T-helper 17 cell (primary cell): ENCODE results near the gene SIK3. TPM values are rescaled to one million over a fixed set of nuclear protein-coding genes. Genes with fewer than 3 reads are reported as not detected.

Source experiments
- ATAC-seq: fragments of 150-1000 bp; cut with Tn5 transposase; 2 replicates; pipeline ENCODE4 v1.10.0; 2021; ENCODE audit warnings: mild to moderate bottlenecking, moderate library complexity
- DNase-seq, 3 donors: peaks; one replicate each; pipeline versions ENCODE4 v3.0.0 to v3.0.0-alpha.2; 2020 to 2021
- H3K9me3 ChIP-seq: one replicate; pipeline ENCODE4 v1.7.0; 2013; ENCODE audit warnings: low read length, mild to moderate bottlenecking; ENCODE audit not compliant: control insufficient read depth, poor library complexity, severe bottlenecking
- H3K27ac Mint-ChIP-seq: one replicate; pipeline ENCODE4 v1.8.0; 2022; ENCODE audit warnings: mild to moderate bottlenecking, moderate library complexity, mixed read lengths
- H3K27me3 Mint-ChIP-seq: one replicate; pipeline ENCODE4 v1.8.0; 2022; ENCODE audit warnings: mixed read lengths
- H3K36me3 Mint-ChIP-seq: one replicate; pipeline ENCODE4 v1.8.0; 2022; ENCODE audit warnings: low read depth, mixed read lengths
- H3K4me1 Mint-ChIP-seq: one replicate; pipeline ENCODE4 v1.8.0; 2022; ENCODE audit warnings: mild to moderate bottlenecking, mixed read lengths
- H3K4me3 Mint-ChIP-seq: one replicate; pipeline ENCODE4 v1.8.0; 2022; ENCODE audit warnings: mild to moderate bottlenecking, moderate library complexity, mixed read lengths
- total RNA-seq, 4 donors: library from RNA in 2 of 4; stranded (reverse) in 2 of 4; gene quantifications; one replicate each; pipeline ENCODE4 v1.2.3 and lab custom pipeline; 2022 to 2026

SIK3 gene
- total RNA-seq, 2 donors from 2014 or later = 82.7 to 87.5 TPM

DNA sequence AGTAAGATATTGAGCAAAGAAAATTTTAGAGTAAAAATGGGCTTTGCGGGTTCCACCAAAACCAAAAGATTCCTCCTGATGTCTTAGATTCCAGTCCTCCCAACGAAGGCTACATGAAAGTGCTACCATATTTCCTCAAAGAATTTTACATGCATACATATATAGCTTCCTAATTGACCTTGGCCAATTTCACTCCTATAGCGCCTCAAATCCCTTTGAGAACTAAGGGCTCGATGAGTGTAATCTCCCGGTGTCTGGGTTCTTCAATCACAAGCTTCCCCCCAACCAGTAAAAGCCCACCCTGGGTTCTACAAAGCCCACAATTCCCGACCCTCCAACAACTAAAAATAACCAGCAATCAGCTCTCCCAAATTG lies 1.2 kb downstream of the SIK3 start:
- no peak for ATAC-seq
- peak overlapping the region; percentile 98 for H3K27ac Mint-ChIP-seq
- DNase-seq = no peak
- H3K27me3 Mint-ChIP-seq = no peaks in the 10 kb centered on the region
- H3K9me3 ChIP-seq = no peaks in the 10 kb centered on the region
- peak overlapping the region; percentile 100 for H3K4me3 Mint-ChIP-seq
- H3K36me3 Mint-ChIP-seq = peaks cover 5% of the 10 kb centered on the region
- peaks cover 56% of the 10 kb centered on the region for H3K4me1 Mint-ChIP-seq

DNA sequence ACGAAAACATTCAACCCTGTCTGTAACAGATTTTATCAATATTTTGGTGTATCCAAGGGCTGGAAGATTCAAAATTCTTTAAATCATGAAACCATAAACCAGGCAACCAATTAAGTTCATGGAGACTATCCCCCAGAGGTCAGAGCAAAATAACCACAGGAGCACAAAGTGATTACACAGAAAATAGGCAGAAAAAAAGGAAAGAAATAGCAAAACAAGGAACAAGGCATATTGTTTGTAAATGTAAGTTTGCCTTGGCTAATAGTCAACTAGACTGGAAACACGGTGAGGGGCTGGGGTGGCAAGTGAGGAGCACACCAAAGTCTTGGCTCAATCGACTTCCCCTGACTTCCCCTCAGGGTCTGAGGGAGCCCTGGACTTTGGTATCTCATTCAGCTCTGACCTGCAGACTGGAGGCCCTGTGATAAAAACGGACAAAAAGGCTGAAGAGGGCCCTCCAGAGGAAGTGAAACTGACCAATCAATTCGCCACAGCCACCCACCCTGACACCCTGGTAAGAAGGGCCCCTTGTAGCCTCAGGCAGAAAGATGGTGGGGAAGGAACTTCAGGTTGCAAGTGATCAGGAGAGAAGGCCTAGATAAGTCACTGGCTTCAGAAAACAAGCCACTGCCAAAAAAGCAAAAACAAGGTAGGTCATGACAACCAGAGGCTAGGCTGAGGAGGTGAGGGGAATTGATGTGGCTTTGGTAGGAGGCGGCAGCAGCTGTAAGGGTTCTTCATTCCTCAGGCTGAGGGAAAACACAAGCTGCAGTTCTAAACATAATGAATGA lies 1.8 kb downstream of the SIK3 start:
- H3K4me3 Mint-ChIP-seq = peak overlapping the region; percentile 100
- H3K9me3 ChIP-seq = no peaks in the 10 kb centered on the region
- DNase-seq = peak in 2 of 3 donors; percentile 20 to 27

DNA sequence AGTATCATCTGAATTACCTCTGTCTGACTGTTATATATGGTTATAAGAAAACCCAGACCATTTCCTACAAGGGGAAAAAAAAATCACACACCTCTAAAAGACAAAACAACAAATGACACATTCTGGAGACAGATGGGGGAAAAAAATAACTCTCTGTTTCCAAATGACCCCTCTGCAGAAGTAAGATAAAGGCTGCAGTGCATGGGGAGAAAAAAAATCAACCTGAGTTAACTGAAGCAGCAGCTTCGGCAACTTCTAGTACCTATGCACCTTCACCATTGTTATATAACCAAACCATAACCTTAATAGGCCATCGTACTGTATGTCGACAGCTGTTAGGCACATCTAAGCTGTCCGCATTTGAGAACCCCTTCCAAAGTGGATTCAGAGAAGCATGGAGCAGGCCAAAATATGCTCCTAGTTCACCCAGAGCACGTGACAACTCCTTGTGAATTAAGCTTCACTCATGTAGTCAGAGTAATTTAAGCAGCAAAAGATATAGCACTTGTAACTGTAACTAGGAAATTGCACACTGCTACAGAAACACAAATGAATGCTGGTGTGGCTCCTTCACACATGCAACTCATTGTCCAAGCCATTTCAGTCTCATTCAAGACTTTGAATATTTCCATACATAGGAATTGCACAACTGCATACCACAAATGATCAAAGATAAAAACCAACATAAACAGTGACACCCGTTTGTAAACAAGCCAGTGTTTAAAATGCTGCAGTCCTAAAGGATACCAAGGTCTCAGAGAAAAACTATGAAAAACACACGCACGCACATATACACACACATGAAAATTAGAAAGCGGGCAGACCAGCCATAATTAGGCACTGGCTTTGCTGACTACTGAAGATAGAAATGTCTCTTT lies 2.7 kb downstream of the SIK3 start:
- Mint-ChIP-seq H3K27ac (peak overlapping the region; percentile 98), H3K4me3 (peak overlapping the region; percentile 100), H3K4me1 (peaks cover 60% of the 10 kb centered on the region), H3K36me3 (peaks cover 5% of the 10 kb centered on the region), H3K27me3 (no peaks in the 10 kb centered on the region)
- ATAC-seq (no peak), DNase-seq (no peak)
- H3K9me3 ChIP-seq = no peaks in the 10 kb centered on the region

More for the DNA sequence above, 1.8 kb downstream of the SIK3 start:
- peak; percentile 52 for ATAC-seq
- H3K4me1 Mint-ChIP-seq = peaks cover 58% of the 10 kb centered on the region
- peak overlapping the region; percentile 98 for H3K27ac Mint-ChIP-seq
- peaks cover 5% of the 10 kb centered on the region for H3K36me3 Mint-ChIP-seq
- no peaks in the 10 kb centered on the region for H3K27me3 Mint-ChIP-seq

GRCh38 chr11:117094776-117095175 lies 3.5 kb downstream of the SIK3 start:
- peaks cover 5% of the 10 kb centered on the region for H3K36me3 Mint-ChIP-seq
- no peak for ATAC-seq
- no peak for DNase-seq
- peak overlapping the region; percentile 98 for H3K27ac Mint-ChIP-seq
- no peaks in the 10 kb centered on the region for H3K27me3 Mint-ChIP-seq
- H3K4me1 Mint-ChIP-seq = peaks cover 64% of the 10 kb centered on the region
- H3K9me3 ChIP-seq = no peaks in the 10 kb centered on the region
- peak overlapping the region; percentile 100 for H3K4me3 Mint-ChIP-seq

GRCh38 chr11:117092951-117093590 lies 5.2 kb downstream of the SIK3 start:
- H3K27ac Mint-ChIP-seq = peak overlapping the region; percentile 57
- peaks cover 5% of the 10 kb centered on the region for H3K36me3 Mint-ChIP-seq
- H3K4me3 Mint-ChIP-seq = peak overlapping the region; percentile 61
- no peak for ATAC-seq
- no peaks in the 10 kb centered on the region for H3K27me3 Mint-ChIP-seq
- DNase-seq = no peak
- H3K4me1 Mint-ChIP-seq = peaks cover 61% of the 10 kb centered on the region
- H3K9me3 ChIP-seq = no peaks in the 10 kb centered on the region

- no peaks in the 10 kb centered on the region for H3K36me3 Mint-ChIP-seq
- peak overlapping the region; percentile 57 for H3K27ac Mint-ChIP-seq
- DNase-seq (no peak), ATAC-seq (no peak)
- H3K4me3 Mint-ChIP-seq = peak overlapping the region; percentile 1
- H3K4me1 Mint-ChIP-seq = peaks cover 60% of the 10 kb centered on the region
- no peaks in the 10 kb centered on the region for H3K9me3 ChIP-seq
- H3K27me3 Mint-ChIP-seq = no peaks in the 10 kb centered on the region
Measured at GRCh38 chr11:117091753-117092477, 6.3 kb downstream of the SIK3 start.

DNA sequence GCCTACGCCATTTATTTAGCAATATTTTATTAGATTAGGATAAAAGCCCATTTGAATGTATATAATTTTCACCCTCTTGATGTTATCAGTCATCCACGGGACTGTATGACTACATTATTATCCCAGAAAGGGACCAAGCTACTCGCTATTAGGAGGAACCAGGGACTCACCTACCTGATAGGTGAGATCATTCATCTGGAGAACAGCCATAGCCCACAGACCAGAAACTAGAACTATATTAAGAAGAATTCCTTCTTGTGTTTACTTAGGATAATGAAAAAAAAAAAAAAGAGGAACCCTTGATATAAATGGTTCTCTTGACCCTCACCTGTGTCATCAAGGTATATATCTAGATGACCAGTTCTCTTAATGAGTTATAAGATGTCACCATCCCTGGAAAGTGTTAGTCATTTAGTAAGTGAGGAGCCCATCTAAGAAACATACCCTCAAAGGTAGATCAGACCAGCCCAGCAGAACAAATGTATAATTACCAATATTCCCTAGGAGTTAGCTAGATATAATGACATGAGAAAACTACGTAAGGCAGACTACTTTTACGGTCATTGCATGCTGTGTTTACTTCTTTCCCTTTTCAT lies 8.0 kb downstream of the SIK3 start:
- no peak for ATAC-seq
- H3K4me1 Mint-ChIP-seq = peaks cover 49% of the 10 kb centered on the region
- H3K27me3 Mint-ChIP-seq = no peaks in the 10 kb centered on the region
- no peak for DNase-seq
- H3K4me3 Mint-ChIP-seq = peak overlapping the region; percentile 5
- H3K27ac Mint-ChIP-seq = no peak overlapping the region
- H3K9me3 ChIP-seq = no peaks in the 10 kb centered on the region
- no peaks in the 10 kb centered on the region for H3K36me3 Mint-ChIP-seq

DNA sequence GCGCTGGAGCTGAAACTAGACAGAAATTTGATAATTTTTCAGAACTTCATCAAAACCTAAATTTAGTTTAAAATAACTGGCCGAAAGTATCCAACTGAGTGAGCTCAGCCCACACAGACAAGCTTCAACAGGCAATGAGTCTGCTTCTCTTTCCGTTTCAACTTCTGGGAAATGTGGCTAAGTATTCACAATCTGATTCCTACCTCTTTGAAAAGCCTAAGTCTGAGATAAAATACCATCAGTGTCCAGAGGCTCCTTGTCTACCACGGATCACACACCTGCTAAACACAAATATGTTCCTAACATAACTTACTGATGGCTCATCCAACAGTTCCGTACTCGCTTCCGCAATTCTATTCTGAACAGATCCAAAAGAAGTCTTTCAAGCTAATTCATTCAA lies 8.5 kb downstream of the SIK3 start:
- Mint-ChIP-seq H3K27ac (no peak overlapping the region), H3K4me1 (peaks cover 49% of the 10 kb centered on the region), H3K4me3 (no peak overlapping the region), H3K36me3 (no peaks in the 10 kb centered on the region), H3K27me3 (no peaks in the 10 kb centered on the region)
- ATAC-seq (no peak), DNase-seq (no peak)
- no peaks in the 10 kb centered on the region for H3K9me3 ChIP-seq

DNA sequence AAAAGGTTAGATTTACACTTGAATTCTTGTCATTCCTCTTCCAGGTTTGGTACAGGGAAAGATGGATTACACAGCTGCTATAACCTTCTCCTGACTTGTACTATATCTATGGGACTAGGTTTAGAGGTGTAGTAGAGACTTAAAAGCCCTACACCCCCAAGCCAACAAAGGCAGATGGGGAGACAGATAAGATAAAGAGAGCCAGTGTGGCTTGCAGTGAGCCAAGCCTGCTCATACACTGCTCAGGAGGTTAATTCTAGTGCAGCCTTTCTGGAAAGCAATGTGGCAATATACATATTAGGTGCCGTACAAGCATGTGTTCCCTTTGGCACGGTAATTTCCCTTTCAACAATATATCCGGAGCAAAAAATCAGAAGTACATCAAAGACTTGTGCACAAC lies 10.8 kb downstream of the SIK3 start:
- peak overlapping the region; percentile 52 for H3K4me3 Mint-ChIP-seq
- peaks cover 48% of the 10 kb centered on the region for H3K4me1 Mint-ChIP-seq
- H3K27ac Mint-ChIP-seq = no peak overlapping the region
- DNase-seq (no peak), ATAC-seq (peak; percentile 41)
- H3K36me3 Mint-ChIP-seq = no peaks in the 10 kb centered on the region
- no peaks in the 10 kb centered on the region for H3K27me3 Mint-ChIP-seq
- no peaks in the 10 kb centered on the region for H3K9me3 ChIP-seq

DNA sequence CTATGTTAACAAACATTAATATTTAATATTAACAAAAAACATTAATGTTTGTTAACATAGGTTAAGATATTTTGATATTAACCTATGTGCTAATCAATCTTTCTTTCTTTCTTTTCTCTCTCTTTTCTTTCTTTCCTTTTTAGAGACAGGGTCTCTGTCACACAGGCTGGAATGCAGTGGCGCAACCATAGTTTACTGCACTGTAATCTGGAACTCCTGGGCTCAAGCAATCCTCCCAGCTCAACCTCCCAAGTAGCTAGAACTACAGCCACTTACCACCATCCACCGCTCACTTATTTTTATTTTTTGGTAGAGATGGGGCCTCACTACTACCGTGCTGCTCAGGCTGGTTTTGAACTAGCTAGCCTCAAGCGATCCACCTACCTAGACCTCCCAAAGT lies 13.2 kb downstream of the SIK3 start:
- no peak for DNase-seq
- peak overlapping the region; percentile 28 for H3K4me3 Mint-ChIP-seq
- peaks cover 45% of the 10 kb centered on the region for H3K4me1 Mint-ChIP-seq
- H3K9me3 ChIP-seq = no peaks in the 10 kb centered on the region
- no peaks in the 10 kb centered on the region for H3K36me3 Mint-ChIP-seq
- no peak for ATAC-seq
- H3K27ac Mint-ChIP-seq = no peak overlapping the region
- no peaks in the 10 kb centered on the region for H3K27me3 Mint-ChIP-seq

DNA sequence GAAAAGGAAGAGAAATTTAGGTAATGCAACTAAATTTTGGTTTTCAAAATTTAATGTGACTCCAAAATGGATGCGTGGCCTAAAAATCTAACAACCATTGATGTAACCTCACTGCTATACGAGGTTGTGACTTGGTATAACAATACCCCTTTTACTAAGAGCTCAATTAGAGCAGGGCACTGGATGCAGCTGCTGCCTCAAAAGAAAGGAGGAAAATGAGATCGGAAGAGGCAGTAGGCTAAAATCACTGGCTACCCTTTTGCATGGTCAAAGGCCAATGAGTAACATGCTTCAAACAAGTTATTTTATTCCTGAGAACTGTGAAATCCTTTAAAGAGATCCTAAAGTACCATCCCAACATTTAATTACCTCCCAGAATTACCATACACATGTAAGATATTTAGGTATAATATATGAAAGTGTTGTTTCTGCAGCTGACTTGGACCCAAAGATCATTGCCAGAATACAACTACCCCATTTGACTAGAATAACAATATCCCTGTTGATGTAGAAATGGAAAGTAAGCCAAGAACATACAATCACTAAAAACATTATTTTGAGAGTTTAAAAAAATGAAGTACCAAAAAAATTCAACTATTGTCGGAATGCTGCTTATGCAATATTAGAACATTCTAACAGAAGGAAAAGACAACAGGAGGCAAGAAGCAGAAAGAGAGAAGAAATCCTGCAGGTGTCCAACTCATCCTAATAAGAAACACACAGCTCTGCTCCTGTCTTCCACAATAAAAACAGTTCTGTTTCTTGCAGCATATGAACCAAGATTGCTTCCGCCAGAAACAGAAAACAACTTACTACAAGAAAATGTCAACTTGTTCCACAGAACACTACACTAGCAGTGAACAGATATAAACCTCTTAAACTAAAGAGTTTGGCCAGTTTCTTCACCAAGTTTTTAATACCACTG lies 15.0 kb downstream of the SIK3 start:
- no peak for ATAC-seq
- Mint-ChIP-seq H3K27me3 (no peaks in the 10 kb centered on the region), H3K4me3 (peak overlapping the region; percentile 37), H3K36me3 (no peaks in the 10 kb centered on the region), H3K4me1 (peaks cover 48% of the 10 kb centered on the region), H3K27ac (peak overlapping the region; percentile 61)
- DNase-seq = no peak
- H3K9me3 ChIP-seq = no peaks in the 10 kb centered on the region

GRCh38 chr11:117081908-117082307 lies 16.3 kb downstream of the SIK3 start:
- Mint-ChIP-seq H3K36me3 (no peaks in the 10 kb centered on the region), H3K4me3 (peak overlapping the region; percentile 3), H3K27ac (peak overlapping the region; percentile 53), H3K4me1 (peaks cover 48% of the 10 kb centered on the region), H3K27me3 (no peaks in the 10 kb centered on the region)
- ATAC-seq (no peak), DNase-seq (no peak)
- no peaks in the 10 kb centered on the region for H3K9me3 ChIP-seq
